GM21381 (cell line): ENCODE data around the gene HES4.
"Not testable (repeated sequence)": the region's sequence is repeated elsewhere in the genome, so short reads cannot be mapped to it uniquely, and the experiment has no call there.

ENCODE experiments used
- ATAC-seq: cut with Tn5 transposase; IDR thresholded peaks from one replicate; pipeline ENCODE4 v1.9.1; 2021; ENCODE audit warnings: mild to moderate bottlenecking, moderate library complexity; ENCODE audit not compliant: unreplicated experiment

HES4 gene

GRCh38 chr1:1019122-1019999 is 19.5 kb upstream of the HES4 start:
- ATAC-seq: peak; percentile 65

DNA sequence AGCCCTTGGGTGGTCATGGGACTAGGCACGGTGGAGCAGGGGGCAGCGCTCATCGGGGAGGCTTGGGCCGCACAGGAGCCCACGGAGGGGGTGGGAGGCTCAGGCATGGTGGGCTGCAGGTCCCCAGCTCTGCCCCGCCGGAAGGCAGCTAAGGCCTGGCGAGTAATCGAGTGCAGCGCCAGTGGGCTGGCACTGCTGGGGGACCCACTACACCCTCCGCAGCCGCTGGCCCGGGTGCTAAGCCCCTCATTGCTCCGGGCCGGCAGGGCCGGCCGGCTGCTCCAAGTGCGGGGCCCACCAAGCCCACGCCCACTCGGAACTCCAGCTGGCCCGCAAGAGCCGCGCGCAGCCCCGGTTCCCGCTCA is 18.4 kb upstream of the HES4 start:
- ATAC-seq: not testable (repeated sequence)

- not testable (repeated sequence) for ATAC-seq
Measured at GRCh38 chr1:1017397-1018320, 17.8 kb upstream of the HES4 start.

DNA sequence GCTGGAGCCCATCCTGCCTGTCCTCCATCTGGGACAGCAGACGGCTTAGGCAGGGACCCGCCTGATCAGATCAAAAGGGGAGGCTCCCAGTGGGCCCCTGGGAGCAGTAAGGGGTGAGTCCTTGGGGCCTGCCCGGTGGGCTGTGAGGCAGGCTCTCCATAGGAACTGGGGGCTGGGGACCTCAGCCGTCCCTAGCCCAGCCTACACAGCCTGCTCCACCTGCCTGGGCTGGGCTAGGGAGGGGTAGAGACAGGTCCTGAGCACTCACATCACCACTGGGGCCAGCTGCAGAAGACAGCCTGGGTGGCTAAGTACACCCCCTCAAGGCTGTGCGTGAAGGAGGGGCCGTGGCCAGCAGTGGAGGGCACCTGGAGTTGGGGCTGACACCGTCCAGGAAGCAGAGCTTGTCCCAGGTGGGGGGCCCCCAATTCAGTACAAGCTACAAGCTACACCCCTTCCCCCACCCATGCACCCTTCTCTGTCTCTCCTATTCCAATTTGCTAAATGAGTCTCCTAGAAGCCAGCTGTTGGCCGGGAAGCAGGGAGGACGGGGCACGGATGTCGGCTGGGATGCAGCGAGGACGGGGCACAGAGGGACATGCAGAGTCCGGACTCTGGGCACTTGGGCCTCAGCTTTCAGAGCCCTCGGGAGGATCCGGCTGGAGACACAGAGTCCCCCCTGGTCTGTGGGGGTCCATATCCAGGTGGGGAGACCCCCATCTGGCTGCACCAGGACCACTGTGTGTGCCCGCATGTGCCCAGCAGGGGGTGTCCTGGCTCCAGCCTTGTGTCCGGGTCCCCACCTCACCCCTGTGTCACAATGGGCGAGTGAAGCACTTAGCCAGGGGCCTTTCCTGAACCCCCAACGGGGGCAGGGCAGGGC is 15.1 kb upstream of the HES4 start:
- ATAC-seq: no peak

GRCh38 chr1:1013922-1014648 is 14.2 kb upstream of the HES4 start:
- no peak for ATAC-seq

- peak; percentile 81 for ATAC-seq
Measured at GRCh38 chr1:1013105-1013921, 13.4 kb upstream of the HES4 start, which contains the start of gene ISG15. Gene ISG15 (plus strand): TSS chr1:1013497. CDS start chr1:1013574, 77 bp downstream.

DNA sequence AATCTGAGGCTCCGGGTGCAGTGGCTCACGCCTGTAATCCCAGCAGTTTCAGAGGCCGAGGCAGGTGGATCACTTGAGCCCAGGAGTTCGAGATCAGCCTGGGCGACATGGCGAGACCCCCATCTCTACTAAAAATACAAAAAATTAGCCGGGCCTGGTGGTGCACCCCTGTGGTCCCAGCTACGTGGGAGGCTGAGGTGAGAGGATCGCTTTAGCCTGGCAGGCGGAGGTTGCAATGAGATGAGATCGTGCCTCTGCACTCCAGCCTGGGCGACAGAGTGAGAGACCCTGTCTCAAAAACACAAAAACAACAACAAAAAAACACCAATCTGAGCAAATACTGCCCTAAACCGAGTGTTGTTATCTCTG is 12.8 kb upstream of the HES4 start:
- ATAC-seq: not testable (repeated sequence)

GRCh38 chr1:1011396-1011949 is 11.6 kb upstream of the HES4 start:
- ATAC-seq: no peak

DNA sequence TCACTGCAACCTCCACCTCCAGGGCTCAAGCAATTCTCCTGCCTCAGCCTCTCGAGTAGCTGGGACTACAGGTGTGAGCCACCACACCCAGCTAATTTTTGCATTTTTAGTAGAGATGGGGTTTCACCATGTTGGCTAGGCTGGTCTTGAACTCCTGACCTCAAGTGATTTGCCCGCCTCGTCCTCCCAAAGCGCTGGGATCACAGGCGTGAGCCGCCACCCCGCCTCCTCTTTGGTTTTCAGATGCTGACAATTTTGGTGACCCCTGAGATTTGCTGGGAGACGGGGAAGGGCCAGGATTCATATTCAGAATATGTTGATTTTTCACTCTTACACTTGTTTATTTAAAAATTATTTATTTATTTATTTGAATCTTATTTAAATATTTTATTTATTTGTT is 10.2 kb upstream of the HES4 start:
- ATAC-seq: not testable (repeated sequence)

GRCh38 chr1:1006305-1007159 is 6.6 kb upstream of the HES4 start:
- no peak for ATAC-seq

- ATAC-seq: no peak
Measured at GRCh38 chr1:1005774-1006304, 5.9 kb upstream of the HES4 start.

DNA sequence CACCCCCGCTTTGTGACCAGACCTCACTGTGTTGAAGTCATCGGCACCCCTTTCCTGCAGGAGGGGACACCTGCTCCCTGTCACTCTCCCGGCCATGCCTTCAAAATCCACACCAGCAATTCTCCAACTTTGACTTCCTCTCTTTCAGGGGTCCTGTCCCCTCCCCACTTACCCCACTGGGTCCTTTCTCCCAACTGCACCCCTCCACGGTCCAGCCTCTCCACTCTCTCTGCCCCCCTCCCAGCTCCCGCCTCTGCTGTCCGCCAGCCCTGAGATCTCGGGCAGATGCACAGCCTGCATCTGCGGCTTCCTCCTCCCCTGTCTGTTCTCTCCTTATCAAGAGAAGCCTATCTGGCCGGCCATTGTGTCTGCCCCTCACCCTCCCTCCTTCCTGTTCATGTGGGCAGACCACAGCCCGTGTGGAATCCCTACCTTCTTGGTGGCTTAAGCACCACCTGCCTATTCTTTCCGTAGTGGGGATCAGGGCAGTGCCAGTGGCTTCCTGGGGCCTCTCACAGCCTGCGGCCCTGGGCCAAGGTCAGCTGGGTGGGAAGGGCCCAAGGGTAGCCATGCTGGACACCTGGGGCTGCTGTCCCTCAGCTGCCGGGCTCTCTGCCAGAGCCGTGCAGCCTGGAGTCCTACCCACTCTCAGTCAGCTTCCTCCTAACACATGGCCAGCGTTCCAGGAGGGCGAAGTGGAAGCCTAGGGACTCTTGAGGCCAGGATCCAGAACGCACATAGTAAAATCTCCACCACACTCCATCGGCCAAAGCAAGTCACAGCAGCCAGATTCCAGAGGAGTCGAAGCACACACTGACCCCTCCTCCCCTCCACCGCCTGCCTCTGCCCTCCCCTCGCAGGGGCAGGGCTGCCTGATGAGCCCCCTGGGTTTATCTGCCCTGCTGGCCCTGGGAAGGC is 5.1 kb upstream of the HES4 start:
- ATAC-seq: no peak

- ATAC-seq: no peak
Measured at GRCh38 chr1:1004420-1004779, 4.5 kb upstream of the HES4 start.

GRCh38 chr1:1003618-1004419 is 3.9 kb upstream of the HES4 start:
- ATAC-seq: no peak

DNA sequence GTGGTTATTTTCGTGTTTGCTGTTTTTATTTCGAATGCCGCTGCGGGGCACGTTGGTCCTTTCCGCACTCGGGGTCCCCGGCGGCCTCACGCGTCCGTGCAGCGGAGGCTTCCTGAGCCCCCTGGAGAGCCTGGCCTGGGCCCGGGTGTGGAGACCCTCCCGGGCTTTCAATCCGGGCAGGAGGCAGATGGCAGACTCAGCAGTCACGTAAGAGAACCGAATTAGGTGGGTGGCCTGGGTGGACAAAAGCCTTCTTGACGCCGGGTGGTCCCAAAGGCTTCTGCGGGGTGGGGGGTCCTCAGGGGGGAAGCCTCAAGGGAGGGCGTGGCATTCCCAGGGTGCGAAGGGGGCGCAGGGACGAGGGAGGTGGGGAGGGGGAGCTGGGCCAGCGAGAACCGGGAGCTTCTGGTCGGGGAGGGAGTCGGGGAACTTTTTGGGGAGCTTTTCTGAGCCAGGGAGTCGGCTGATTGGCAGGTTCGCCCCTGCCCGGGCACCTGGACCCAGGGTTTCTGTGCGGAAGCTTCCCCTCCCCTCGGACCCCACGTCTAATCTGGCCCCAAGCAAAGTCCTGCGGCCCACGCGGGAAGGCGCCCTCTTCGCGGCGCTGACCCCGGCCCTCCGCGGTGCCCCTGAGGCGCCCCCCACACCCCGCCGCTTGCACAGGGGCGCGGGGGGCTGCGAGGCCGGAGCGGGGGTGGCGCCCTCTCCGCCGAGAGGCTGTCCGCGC is 1.3 kb upstream of the HES4 start:
- no peak for ATAC-seq
